Right lobe of liver (tissue), 6 donors: Measurements from ENCODE around the gene KCNT2. TPM values are rescaled to one million over a fixed set of nuclear protein-coding genes. Genes with fewer than 3 reads are reported as not detected.
A peak's percentile ranks its signal among the peaks of the same experiment; 100 is the strongest.

Source experiments
- ATAC-seq, 4 donors: fragments of 200-7000 bp; cut with Tn5 transposase; one replicate each; pipeline ENCODE4 v1.9.1; 2020; ENCODE audit warnings: mild to moderate bottlenecking in 4 of 4, moderate library complexity in 4 of 4
- DNase-seq, 3 donors: peaks; one replicate each; pipeline ENCODE4 v3.0.0-alpha.2; 2020
- H3K27ac ChIP-seq, 3 donors: fragments of 200-600 bp; one replicate each; pipeline ENCODE4 v1.8.0; 2022
- H3K27me3 ChIP-seq, 2 donors: fragments of 200-600 bp; one replicate each; pipeline ENCODE4 v1.8.0; 2022
- H3K36me3 ChIP-seq, 4 donors: fragments of 200-600 bp; sonication (generic) in 1 of 4; one replicate each; pipeline versions ENCODE4 v1.5.1 to v1.8.0; 2017 to 2022; ENCODE audit warnings: control low read depth in 1 of 4
- H3K4me1 ChIP-seq, 4 donors: fragments of 200-600 bp; sonication (generic) in 1 of 4; one replicate each; pipeline versions ENCODE4 v1.5.1 to v1.8.0; 2017 to 2022; ENCODE audit warnings: control low read depth in 1 of 4
- H3K4me3 ChIP-seq, 3 donors: fragments of 200-600 bp; one replicate each; pipeline ENCODE4 v1.8.0; 2022
- H3K9me3 ChIP-seq, 4 donors: fragments of 200-600 bp; sonication (generic) in 1 of 4; one replicate each; pipeline versions ENCODE4 v1.5.1 to v1.8.0; 2017 to 2022; ENCODE audit warnings: control low read depth in 1 of 4
- POLR2A ChIP-seq: fragments of 450-650 bp; IDR thresholded peaks from one replicate; pipeline ENCODE4 v1.6.1; 2017; ENCODE audit warnings: antibody characterized with exemption, mild to moderate bottlenecking
- WGBS: methylation state at CpG from one replicate; pipeline ENCODE4 v1.1.6; 2018; ENCODE audit warnings: low coverage, low lambda C conversion rate; ENCODE audit not compliant: insufficient coverage; ENCODE audit errors: missing lambda C conversion rate; 5-methylcytosine and 5-hydroxymethylcytosine counted together
- intact Hi-C, 2 donors: fragments of 100-400 bp; cut with DNase I; formaldehyde crosslinking; loops; one replicate each; pipeline versions ENCODE4 v1.11.2 to v1.14.1; 2022
- total RNA-seq, 6 experiments: library from RNA; depleted of rRNA in 2 of 6; stranded (reverse); fragments of >200 nt in 2 of 6; fragmentation: NEBNext Ultra II Directional in 3 of 6; extraction: Animal tissue kit (Norgen Biotek cat#: 25700) in 3 of 6; gene quantifications; one replicate each; pipeline versions ENCODE4 v1.1.0 to v1.2.4, GENCODE V29; 2016 to 2023
- TF ChIP-seq, protein P1 (sequence below), 4 donors: fragments of 200-600 bp in 3 of 4; fragments of 450-650 bp in 1 of 4; IDR thresholded peaks; one replicate each; pipeline versions ENCODE4 v1.5.1 to v1.8.0; 2016 to 2022; ENCODE audit warnings: antibody characterized with exemption in 4 of 4, mild to moderate bottlenecking in 2 of 4
- donor health status: DM: no; HTN: yes; CAD: no.
- donor health status: DM: no; HTN: no; CAD: no.
- donor health status: DM: no; HTN: no; CAD: no.
- donor health status: DM: no; HTN: yes; CAD: no.
- donor health status: DM: no; HTN: yes; CAD: no.

Gene KCNT2
- total RNA-seq, 6 experiments from 2014 or later = 5.3 to 8.4 (median 7.5) TPM

GRCh38 chr1:196590959-196591358 is 17.3 kb downstream of the KCNT2 start:
- Histone ChIP-seq H3K27ac (no peak overlapping the region), H3K9me3 (no peaks in the 10 kb centered on the region), H3K36me3 (no peaks in the 10 kb centered on the region), H3K4me1 (peaks cover 0 to 4% (median 0%) of the 10 kb centered on the region in 4 donors), H3K27me3 (no peaks in the 10 kb centered on the region), H3K4me3 (no peak overlapping the region)
- WGBS = 58% methylated on average over 1 of the region's 3 CpGs
- ATAC-seq = no peak
- no peak for DNase-seq
- TF ChIP-seq, protein P1, sequence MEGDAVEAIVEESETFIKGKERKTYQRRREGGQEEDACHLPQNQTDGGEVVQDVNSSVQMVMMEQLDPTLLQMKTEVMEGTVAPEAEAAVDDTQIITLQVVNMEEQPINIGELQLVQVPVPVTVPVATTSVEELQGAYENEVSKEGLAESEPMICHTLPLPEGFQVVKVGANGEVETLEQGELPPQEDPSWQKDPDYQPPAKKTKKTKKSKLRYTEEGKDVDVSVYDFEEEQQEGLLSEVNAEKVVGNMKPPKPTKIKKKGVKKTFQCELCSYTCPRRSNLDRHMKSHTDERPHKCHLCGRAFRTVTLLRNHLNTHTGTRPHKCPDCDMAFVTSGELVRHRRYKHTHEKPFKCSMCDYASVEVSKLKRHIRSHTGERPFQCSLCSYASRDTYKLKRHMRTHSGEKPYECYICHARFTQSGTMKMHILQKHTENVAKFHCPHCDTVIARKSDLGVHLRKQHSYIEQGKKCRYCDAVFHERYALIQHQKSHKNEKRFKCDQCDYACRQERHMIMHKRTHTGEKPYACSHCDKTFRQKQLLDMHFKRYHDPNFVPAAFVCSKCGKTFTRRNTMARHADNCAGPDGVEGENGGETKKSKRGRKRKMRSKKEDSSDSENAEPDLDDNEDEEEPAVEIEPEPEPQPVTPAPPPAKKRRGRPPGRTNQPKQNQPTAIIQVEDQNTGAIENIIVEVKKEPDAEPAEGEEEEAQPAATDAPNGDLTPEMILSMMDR (IDR thresholded peaks at IDR 0.05) = no peak
- TF ChIP-seq POLR2A = no peak
- intact Hi-C loops = no loop called here

GRCh38 chr1:196590012-196590708 is 18.1 kb downstream of the KCNT2 start:
- WGBS = 43% methylated on average over 5 of the region's 5 CpGs
- DNase-seq (no peak), ATAC-seq (peak in 3 of 4 donors; percentile 11 to 57 (median 53))
- Histone ChIP-seq H3K27ac (no peak overlapping the region), H3K36me3 (no peaks in the 10 kb centered on the region), H3K4me1 (peaks cover 0 to 4% (median 0%) of the 10 kb centered on the region in 4 donors), H3K4me3 (no peak overlapping the region), H3K9me3 (no peaks in the 10 kb centered on the region), H3K27me3 (no peaks in the 10 kb centered on the region)
- intact Hi-C loops = no loop called here
- TF ChIP-seq POLR2A = no peak
- TF ChIP-seq, protein P1 (IDR thresholded peaks at IDR 0.05) = no peak

- ATAC-seq = peak in 3 of 4 donors; percentile 53 to 96 (median 89)
- intact Hi-C loops = no loop called here
Observed at GRCh38 chr1:196584696-196585095, 23.5 kb downstream of the KCNT2 start.

GRCh38 chr1:196577386-196577785 is 30.9 kb downstream of the KCNT2 start:
- DNase-seq = no peak
- Histone ChIP-seq H3K36me3 (no peaks in the 10 kb centered on the region), H3K27ac (no peak overlapping the region), H3K9me3 (no peaks in the 10 kb centered on the region), H3K4me1 (no peaks in the 10 kb centered on the region), H3K27me3 (no peaks in the 10 kb centered on the region), H3K4me3 (no peak overlapping the region)
- 85% methylated on average over 2 of the region's 2 CpGs for WGBS
- no peak for ATAC-seq
- TF ChIP-seq, protein P1 (IDR thresholded peaks at IDR 0.05) = no peak
- no peak for TF ChIP-seq POLR2A
- intact Hi-C loops = no loop called here

More at GRCh38 chr1:196584696-196585095, 23.5 kb downstream of the KCNT2 start:
- TF ChIP-seq, protein P1 (IDR thresholded peaks at IDR 0.05) = no peak
- no peaks in the 10 kb centered on the region for H3K27me3 ChIP-seq
- peak in 1 of 3 donors; percentile 21 for DNase-seq
- no peaks in the 10 kb centered on the region for H3K9me3 ChIP-seq
- H3K36me3 ChIP-seq = no peaks in the 10 kb centered on the region
- H3K27ac ChIP-seq = no peak overlapping the region
- WGBS = 34% methylated on average over 3 of the region's 3 CpGs
- H3K4me3 ChIP-seq = no peak overlapping the region
- H3K4me1 ChIP-seq = peaks cover 0 to under 1% (median 0%) of the 10 kb centered on the region in 4 donors
